ENCODE measurements around the gene GSG1L2. TPM values are rescaled to one million over a fixed set of nuclear protein-coding genes. Genes with fewer than 3 reads are reported as not detected.

The GSG1L2 gene
- total RNA-seq, result not detected in 2 replicates

DNA sequence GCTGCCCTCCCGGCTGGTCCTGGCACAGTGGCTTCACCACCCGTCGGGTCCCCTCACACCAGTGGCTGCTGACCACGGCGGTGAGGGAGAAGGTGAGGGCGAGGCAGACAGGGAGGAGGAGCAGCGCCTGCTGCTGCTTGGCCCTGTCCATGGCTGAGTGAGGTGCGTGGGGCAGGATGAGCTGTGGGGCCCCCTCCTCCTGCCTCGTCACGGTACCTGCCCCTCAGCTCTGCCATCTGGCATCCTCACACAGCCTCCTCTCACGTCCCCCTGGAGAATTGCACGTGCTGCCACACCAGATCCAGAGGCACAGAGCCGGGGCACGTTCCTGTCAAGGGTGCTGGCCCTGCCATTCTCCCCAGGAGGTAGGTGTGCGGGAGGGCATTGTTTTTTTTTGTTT lies at the start of gene GSG1L2:
TSS of gene GSG1L2 (minus strand) at position 159 of the 400 bp plus-strand sequence. CDS start at position 151, 8 bp downstream.

DNA sequence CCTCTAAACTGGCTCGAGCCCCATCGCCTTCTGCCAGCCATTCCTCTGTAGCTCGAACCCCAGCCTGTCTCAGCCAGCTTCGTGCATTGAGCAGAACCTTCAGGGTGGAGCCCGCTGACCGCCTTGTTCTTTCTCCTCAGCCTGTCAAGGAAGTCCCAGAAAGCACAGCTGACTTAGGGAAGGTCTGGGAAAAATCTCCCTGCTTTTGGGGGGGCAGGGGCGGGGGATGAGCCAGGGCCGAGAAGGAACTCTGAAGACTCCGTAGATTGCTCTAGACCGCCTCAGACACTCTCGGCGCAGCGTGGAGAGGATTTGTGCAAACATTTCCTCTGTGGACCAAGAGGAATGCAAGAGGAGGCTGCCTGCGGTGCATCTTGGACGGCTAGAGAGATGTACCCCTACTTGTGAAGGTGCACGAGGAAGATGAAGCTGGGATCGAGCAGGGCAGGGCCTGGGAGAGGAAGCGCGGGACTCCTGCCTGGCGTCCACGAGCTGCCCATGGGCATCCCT lies 3.8 kb upstream of the GSG1L2 start, which contains the start of gene GLP2R:
TSS of gene GLP2R (plus strand) at position 284 of the 510 bp plus-strand sequence. CDS start at position 424, 140 bp downstream.

DNA sequence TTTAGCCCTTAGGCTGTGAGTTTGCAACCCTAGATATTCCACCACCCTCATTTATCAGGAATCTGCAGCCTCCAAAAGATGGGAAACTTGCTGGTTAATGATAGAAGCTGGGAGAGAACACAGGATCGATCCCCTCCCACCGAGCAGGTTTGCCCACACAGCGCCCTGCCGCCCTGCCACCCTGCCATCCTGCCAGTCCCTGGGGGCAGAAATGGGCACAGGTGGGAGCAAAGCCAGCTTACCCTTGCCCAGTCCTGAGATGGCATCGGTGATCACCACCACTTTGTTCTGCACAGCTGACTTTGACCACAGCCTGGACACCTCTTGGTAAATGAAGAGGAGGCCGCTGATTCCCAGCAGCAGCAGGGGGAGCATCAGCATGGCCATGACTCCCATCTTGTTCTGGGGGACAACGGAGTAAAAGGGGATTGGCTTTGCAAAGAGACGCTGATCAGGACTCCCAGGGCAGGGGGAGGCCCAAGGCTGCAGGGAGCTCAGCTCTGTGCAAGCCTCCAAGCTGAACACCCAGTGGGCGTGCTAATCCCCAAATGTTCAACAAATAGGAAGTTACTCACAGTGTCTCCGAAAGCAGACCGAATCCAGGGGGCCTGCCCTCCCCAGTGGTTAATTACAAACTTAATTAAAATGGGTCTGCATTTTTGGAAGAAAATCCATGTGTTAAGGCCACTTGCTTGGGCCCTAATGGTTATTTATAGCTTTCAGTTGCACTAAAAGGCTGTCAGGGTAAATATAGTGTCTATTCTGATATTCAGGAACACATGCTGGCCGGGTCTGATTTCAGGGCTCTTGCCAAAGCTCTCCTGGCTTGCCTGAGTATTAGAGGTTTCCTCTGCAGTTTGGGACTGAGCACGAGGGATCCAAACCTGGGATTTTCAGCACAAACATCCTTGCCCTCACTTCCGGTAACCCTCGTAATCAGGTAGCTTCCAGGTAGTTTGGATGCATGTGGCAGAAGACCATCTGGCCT lies 30.7 kb downstream of the GSG1L2 start, which contains the start of gene DHRS7C:
TSS of gene DHRS7C (minus strand) at position 704 of the 988 bp plus-strand sequence. CDS start at position 396, 308 bp downstream.

Other genes with a start within 250 kb of the GSG1L2 start
- 101 and 108 TPM in 2 replicates for gene STX8, start 246.3 kb downstream of the GSG1L2 start, total RNA-seq
- 0.63 and 1.0 TPM in 2 replicates for gene CFAP52, start 245.4 kb downstream of the GSG1L2 start, total RNA-seq
- 0.09 TPM in 1 of 2 replicates, not detected in the other for gene USP43, start 176.6 kb downstream of the GSG1L2 start, total RNA-seq
- gene DHRS7C, start 30.5 kb downstream of the GSG1L2 start, total RNA-seq, result not detected in 2 replicates
- not detected in 2 replicates for gene GLP2R, start 3.8 kb upstream of the GSG1L2 start, total RNA-seq
- gene RCVRN, start 83.2 kb upstream of the GSG1L2 start, total RNA-seq, result not detected in 2 replicates

Measured in bronchial smooth muscle cell (primary cell).